Measurements from ENCODE around the gene DYSF. TPM values are rescaled to one million over a fixed set of nuclear protein-coding genes. Genes with fewer than 3 reads are reported as not detected.

Gene DYSF
- total RNA-seq, 2 experiments from 2014 or later = not detected

- Histone ChIP-seq H2AFZ (ENCODE audit: low read length) (no peak overlapping the region), H3K79me2 (ENCODE audit: insufficient read depth, low read depth, low read length) (no peaks in the 10 kb centered on the region), H3K27ac (ENCODE audit: low read depth, low read length, poor library complexity, severe bottlenecking) (no peak overlapping the region), H3K36me3 (ENCODE audit: insufficient read depth, low read length) (no peaks in the 10 kb centered on the region), H3K9me2 (ENCODE audit: insufficient read depth, low read length) (no peaks in the 10 kb centered on the region), H3K4me1 (ENCODE audit: insufficient read depth, low read length, poor library complexity, severe bottlenecking) (no peaks in the 10 kb centered on the region), H4K20me1 (ENCODE audit: insufficient read depth, low read length) (no peaks in the 10 kb centered on the region), H3K4me3 (ENCODE audit: low read depth, low read length, poor library complexity, severe bottlenecking) (no peak overlapping the region), H3K4me2 (ENCODE audit: low read length) (no peak overlapping the region), H3K9me3 (ENCODE audit: low read length) (peaks cover 3% of the 10 kb centered on the region; the same call in 1 of the 2 replicates)
- TF ChIP-seq EZH2phosphoT487 (IDR thresholded peaks at IDR 0.05; ENCODE audit: borderline replicate concordance, low read depth, low read length) (no peak), CTCF (conservative IDR thresholded peaks at IDR 0.05; ENCODE audit: low read length) (no peak)
- BruUV-seq (replicated peaks) = no TSS peak
- ChIA-PET POLR2A (no interaction called here), CTCF (ENCODE audit: unreplicated experiment) (no interaction called here)
- no peak for DNase-seq (ENCODE audit: low spot score)
- intact Hi-C loops (cut with micrococcal nuclease; ENCODE audit: unreplicated experiment) = no loop called here
Measured at GRCh38 chr2:71719520-71720282, 266.3 kb downstream of the DYSF start.

- Histone ChIP-seq H3K4me1 (ENCODE audit: insufficient read depth, low read length, poor library complexity, severe bottlenecking) (no peaks in the 10 kb centered on the region), H3K79me2 (ENCODE audit: insufficient read depth, low read depth, low read length) (no peaks in the 10 kb centered on the region), H3K27ac (ENCODE audit: low read depth, low read length, poor library complexity, severe bottlenecking) (no peak overlapping the region), H3K9me3 (ENCODE audit: low read length) (peaks cover 8% of the 10 kb centered on the region; the same call in 1 of the 2 replicates), H3K4me2 (ENCODE audit: low read length) (no peak overlapping the region), H2AFZ (ENCODE audit: low read length) (no peak overlapping the region), H3K4me3 (ENCODE audit: low read depth, low read length, poor library complexity, severe bottlenecking) (no peak overlapping the region), H3K9me2 (ENCODE audit: insufficient read depth, low read length) (no peaks in the 10 kb centered on the region), H3K36me3 (ENCODE audit: insufficient read depth, low read length) (no peaks in the 10 kb centered on the region), H4K20me1 (ENCODE audit: insufficient read depth, low read length) (no peaks in the 10 kb centered on the region)
- ChIA-PET CTCF (ENCODE audit: unreplicated experiment) (no interaction called here), POLR2A (no interaction called here)
- BruUV-seq (replicated peaks) = no TSS peak
- no peak for DNase-seq (ENCODE audit: low spot score)
- intact Hi-C loops (cut with micrococcal nuclease; ENCODE audit: unreplicated experiment) = no loop called here
- TF ChIP-seq EZH2phosphoT487 (IDR thresholded peaks at IDR 0.05; ENCODE audit: borderline replicate concordance, low read depth, low read length) = no peak
- no peak for TF ChIP-seq CTCF (conservative IDR thresholded peaks at IDR 0.05; ENCODE audit: low read length)
Measured at GRCh38 chr2:71720283-71720560, 266.9 kb downstream of the DYSF start.

- BruUV-seq (replicated peaks) = no TSS peak
- no peaks in the 10 kb centered on the region for H3K36me3 ChIP-seq (ENCODE audit: insufficient read depth, low read length)
- DNase-seq (ENCODE audit: low spot score) = no peak
- H3K79me2 ChIP-seq (ENCODE audit: insufficient read depth, low read depth, low read length) = no peaks in the 10 kb centered on the region
- POLR2A ChIA-PET = no interaction called here
- no peak overlapping the region for H3K4me3 ChIP-seq (ENCODE audit: low read depth, low read length, poor library complexity, severe bottlenecking)
- no peak overlapping the region for H2AFZ ChIP-seq (ENCODE audit: low read length)
- H3K9me2 ChIP-seq (ENCODE audit: insufficient read depth, low read length) = no peaks in the 10 kb centered on the region
- intact Hi-C loops (cut with micrococcal nuclease; ENCODE audit: unreplicated experiment) = no loop called here
- TF ChIP-seq EZH2phosphoT487 (IDR thresholded peaks at IDR 0.05; ENCODE audit: borderline replicate concordance, low read depth, low read length) (no peak), CTCF (conservative IDR thresholded peaks at IDR 0.05; ENCODE audit: low read length) (no peak)
- CTCF ChIA-PET (ENCODE audit: unreplicated experiment) = no interaction called here
- no peak overlapping the region for H3K4me2 ChIP-seq (ENCODE audit: low read length)
- peaks cover 9% of the 10 kb centered on the region; the same call in 1 of the 2 replicates for H3K9me3 ChIP-seq (ENCODE audit: low read length)
- no peaks in the 10 kb centered on the region for H3K4me1 ChIP-seq (ENCODE audit: insufficient read depth, low read length, poor library complexity, severe bottlenecking)
- H4K20me1 ChIP-seq (ENCODE audit: insufficient read depth, low read length) = no peaks in the 10 kb centered on the region
- no peak overlapping the region for H3K27ac ChIP-seq (ENCODE audit: low read depth, low read length, poor library complexity, severe bottlenecking)
Measured at GRCh38 chr2:71720596-71721361, 267.4 kb downstream of the DYSF start.
